Measurements from ENCODE around the gene ADAMTS2.

DNA sequence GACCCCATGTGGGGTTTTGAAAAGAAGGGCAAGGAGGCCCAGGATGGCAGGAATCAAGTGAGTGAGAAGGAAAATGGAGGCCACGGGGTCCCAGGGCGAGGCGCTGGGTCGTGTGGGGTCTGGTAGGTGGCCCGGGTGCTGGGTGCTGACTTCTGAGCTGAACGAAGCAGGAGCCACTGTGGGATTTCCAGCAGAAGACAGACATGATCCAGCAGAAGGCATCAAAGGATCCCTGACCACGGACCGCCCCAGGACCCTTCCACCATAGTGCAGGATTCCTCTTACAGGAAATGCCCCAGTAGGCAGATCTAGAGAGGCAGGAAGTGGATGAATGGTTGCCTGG is 106.7 kb downstream of the ADAMTS2 start:
- TF ChIP-seq, protein P1, sequence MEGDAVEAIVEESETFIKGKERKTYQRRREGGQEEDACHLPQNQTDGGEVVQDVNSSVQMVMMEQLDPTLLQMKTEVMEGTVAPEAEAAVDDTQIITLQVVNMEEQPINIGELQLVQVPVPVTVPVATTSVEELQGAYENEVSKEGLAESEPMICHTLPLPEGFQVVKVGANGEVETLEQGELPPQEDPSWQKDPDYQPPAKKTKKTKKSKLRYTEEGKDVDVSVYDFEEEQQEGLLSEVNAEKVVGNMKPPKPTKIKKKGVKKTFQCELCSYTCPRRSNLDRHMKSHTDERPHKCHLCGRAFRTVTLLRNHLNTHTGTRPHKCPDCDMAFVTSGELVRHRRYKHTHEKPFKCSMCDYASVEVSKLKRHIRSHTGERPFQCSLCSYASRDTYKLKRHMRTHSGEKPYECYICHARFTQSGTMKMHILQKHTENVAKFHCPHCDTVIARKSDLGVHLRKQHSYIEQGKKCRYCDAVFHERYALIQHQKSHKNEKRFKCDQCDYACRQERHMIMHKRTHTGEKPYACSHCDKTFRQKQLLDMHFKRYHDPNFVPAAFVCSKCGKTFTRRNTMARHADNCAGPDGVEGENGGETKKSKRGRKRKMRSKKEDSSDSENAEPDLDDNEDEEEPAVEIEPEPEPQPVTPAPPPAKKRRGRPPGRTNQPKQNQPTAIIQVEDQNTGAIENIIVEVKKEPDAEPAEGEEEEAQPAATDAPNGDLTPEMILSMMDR (IDR thresholded peaks at IDR 0.05; ENCODE audit: borderline replicate concordance, extremely low read depth, low read length, poor library complexity, severe bottlenecking), result no peak
- TF ChIP-seq EZH2 (IDR thresholded peaks at IDR 0.05; ENCODE audit: borderline replicate concordance, low read depth, low read length, severe bottlenecking), result no peak

Measured in DND-41 (cell line).